NCI-H2171 treated with DMSO at 0.1 percent for 48 hours (cell line): ENCODE data around the gene KRT81.

Experiments used
- DNase-seq: peaks from one replicate; lab custom pipeline; 2025; lab: John Stamatoyannopoulos, UW

Gene KRT81

DNA sequence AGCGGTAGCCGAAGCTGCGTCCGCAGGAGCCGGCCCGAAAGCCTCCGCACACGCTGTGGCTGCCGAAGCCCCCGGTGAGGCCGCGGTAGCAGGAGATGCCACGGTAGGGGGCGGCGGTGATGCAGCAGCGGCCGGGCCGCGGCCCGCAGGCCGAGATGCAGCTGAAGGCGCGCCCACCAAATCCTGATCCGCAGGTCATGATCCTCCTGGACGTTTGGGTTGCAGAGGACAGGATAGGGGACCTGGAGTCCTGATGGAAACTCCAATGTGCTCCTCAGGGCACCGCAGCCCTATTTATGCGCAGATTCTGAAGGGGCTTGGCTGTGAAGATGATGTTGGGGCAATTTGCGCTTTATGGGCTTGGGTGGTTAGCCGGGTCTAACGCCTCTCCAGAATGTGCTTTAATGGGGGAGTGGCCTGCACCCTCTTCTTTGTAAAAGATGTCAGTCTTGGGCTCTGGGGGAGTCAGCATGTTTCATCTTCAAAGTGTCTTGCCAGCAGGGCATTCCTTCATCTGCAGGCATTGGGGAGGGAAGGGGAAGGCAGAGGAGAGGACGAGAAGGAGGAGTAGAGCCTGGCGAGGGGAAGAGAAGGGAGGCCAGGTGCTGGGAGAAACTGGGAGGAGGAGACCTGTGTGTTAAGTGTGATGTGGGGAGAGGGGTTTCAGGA, at the start of gene KRT81:
Gene KRT81 (minus strand): TSS at position 268 of the 669 bp plus-strand sequence. CDS start 69 bp downstream, at position 199.
- DNase-seq = peak; percentile 66

DNA sequence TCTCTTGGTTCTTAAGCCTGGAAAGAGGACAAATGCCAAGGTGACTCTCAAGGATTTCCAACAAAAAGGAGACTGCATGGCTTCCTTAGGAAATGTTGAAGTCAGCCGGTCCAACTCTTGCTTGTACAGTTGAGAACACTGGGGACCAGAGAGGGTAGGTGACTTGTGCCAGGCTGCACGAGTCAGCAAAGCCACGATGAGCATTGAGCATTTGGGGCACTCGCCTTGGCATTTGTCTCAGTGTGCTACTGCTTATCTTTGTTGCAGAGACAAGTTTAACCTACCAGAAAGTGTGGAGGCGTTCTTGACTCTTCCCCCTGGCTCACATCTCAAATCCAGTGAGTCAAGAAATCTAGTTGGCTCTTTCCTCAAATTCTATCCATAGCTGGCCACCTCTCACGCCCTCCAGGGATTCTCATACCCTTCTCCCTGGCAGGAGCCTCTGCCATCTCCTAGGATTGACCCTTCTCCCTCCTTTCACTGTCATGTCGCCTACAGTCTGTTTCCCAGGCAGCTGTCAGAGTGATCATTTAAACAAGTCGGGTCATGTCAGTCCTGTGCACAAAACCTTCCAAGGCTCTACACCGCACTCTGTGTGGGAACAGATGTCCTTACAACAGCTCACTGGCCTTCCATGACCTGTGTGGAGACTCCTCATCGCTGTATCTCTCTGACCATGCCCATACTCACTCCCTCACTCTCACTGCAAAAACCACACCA, 47.1 kb upstream of the KRT81 start:
- DNase-seq = peak; percentile 85

DNA sequence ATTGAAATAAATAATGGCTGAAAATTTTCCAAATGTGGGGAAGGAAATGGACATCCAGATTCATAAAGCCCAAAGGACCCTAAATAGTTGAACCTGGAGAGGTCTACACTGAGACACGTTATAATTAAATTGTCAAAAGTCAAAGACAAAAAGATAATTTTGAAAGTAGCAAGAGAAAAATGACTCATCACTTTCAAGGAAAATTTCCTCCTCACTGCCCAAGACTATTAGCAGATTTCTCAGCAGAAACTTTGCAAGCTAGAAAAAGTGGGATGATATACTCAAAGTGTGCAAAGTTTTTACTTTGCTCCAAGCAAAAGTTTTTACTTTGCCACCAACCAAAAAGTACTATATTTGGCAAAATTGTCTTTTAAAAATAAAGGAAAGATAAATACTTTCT, 45.7 kb upstream of the KRT81 start:
- no peak for DNase-seq

- no peak for DNase-seq
These were observed 45.3 kb upstream of the KRT81 start for GRCh38 chr12:52336641-52337040.

DNA sequence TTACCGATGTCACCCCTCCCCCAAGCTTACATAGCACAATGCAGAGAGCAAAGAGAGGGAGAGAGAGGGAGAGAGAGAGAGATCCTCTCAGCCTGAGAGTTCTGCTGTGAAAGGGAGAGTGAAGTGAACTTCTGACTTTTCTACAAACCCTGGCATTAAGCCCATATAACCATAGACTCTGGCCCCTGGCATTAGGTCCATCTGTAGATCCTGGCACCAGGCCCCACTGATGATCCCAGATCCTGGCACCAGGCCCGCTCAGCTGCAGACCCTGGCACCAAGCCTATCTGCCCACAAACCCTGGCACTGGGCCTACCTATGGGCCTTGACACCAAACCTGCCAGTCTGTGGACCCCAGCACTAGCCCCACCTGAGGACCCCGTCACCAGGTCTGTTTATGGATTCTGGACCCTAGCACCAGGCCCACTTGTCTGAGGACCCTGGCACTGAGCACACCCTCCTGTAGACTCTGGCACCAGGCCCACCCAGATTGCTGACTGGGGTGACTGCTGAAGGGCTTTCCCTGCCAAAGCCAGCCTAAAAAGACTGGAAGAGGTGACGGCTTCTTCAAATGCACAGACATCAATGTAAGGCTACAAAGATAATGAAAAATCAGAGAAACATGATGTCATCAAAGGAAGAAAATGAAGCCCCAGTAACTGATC, 44.4 kb upstream of the KRT81 start:
- peak; percentile 40 for DNase-seq

- DNase-seq = no peak
These were observed 42.9 kb upstream of the KRT81 start for GRCh38 chr12:52334185-52334584.

GRCh38 chr12:52333321-52333720, 42.0 kb upstream of the KRT81 start:
- no peak for DNase-seq

- DNase-seq = no peak
These were observed 41.0 kb upstream of the KRT81 start for GRCh38 chr12:52332381-52332780.

DNA sequence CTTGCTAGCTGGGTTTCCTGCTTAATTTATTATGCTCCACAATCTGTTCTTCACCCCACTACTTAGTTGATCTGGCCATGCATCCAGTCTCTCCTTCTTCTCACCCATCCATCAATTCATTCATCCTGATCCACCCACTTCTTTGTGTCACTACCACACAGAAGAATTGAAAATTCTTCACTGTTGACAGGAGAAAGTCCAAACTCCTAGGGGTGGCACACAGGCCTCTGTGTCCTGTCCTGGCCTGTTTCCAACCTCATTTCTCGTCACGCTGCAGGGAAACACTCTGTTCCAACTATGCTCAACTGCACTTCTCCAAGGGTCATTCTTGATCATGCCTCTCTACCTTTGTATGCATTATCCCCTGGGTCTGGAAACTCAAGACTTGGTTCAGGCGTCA, 40.5 kb upstream of the KRT81 start:
- DNase-seq = no peak

DNA sequence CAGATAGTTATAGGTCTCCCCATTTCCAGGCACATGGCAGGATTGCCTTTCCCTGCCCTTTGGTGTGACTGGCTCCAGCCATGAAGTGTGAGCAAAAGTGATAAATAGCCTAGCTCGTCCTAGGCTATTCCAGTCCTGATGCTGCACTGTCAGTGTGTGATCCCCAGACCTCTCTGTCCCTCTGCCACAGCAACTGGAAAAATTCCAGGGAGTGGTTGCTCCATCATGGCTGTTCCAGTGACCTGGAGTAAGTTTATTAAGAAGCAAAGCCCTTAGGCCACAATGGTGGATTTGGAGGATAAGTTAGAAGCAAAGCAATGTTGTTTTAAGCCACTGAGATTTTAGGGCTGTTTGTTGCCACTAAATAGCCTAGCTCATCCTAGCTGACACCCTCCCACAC, 39.7 kb upstream of the KRT81 start:
- no peak for DNase-seq

GRCh38 chr12:52327830-52328500, 36.6 kb upstream of the KRT81 start:
- DNase-seq = no peak

DNA sequence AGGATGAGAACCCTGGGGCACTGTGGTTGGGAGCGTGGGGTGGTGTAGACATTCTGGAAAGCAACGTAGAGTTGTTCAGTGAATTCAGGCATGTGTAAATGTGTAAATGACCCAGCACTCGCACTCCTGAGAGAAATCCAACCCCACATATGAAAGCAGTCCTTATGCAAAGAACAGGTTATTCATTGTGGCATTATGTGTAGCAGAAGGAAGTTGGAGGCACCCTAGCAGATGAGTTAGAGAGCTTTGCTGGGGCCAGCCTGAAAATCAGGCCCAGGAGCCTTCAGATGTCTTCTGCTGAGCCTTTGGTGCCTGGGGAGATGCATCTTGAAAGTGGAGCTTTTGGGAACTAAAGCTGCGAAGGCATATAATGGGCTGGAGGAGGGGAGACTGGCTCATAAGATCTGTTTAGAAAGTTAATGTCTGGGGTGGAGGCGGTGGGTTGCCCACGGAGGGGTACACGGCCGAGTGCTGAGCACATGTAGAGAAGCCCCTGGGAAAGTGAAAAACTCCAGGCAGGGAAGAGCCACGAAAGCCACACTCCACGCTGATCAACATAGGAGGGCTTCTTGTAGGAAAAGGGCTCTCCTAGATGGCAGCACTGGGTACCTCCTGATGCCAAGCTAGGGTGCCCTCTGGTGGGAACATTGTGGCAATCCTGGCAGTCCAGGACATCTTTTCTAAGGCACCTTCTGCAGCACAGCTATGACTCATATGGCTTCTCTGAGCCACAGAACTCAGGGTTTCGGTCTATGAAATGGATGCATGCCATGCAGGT, 35.9 kb upstream of the KRT81 start:
- DNase-seq = peak; percentile 92

DNA sequence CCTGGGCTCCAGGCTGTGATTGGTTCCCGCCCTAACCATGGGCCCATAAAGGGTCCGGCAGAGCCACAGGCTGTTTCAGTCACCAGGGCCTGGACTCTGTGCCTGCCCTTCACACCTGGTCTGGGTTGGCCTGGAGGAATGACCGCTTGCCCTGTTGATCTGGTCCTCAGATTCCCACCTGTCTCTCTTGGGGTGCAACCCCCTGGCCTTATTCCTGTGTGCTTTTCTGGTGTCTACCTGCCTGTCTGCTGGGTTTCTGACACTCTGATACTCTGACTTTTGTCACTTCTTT, 32.8 kb upstream of the KRT81 start:
- DNase-seq = no peak

DNA sequence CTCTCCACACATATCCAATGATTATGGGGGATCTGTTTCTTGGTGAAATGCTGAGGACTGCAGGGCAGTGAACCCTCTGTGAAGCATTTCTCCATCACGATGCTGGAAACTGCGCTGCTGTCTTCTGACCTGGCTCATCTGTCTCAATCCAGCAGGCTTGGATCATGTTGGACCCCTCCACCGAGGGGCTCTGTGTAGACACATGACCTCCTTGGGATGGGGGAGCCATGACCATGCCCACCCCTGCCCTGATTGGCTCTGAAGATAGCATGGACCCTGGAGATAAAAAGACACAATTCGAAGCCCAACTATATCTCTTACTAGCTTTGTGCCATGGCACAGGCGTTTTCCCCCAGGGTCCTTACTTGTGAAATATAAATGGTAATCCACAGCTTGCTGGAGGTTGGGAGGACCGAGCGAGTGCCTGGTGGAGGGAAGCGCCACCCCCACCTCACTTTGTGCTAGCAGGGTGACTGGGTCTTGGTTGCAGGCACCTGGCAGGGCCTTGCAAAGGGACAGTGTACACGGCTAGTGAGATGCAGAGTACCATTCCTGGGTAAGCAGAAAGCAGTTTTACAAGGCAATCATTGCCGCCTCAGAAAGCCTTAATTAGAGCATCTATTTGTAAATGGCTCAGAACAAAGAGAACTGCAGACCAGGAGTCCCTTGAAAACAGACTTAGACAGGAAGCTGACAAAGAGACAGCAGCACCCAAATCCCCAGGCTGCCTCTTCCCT, 32.2 kb upstream of the KRT81 start:
- no peak for DNase-seq

DNA sequence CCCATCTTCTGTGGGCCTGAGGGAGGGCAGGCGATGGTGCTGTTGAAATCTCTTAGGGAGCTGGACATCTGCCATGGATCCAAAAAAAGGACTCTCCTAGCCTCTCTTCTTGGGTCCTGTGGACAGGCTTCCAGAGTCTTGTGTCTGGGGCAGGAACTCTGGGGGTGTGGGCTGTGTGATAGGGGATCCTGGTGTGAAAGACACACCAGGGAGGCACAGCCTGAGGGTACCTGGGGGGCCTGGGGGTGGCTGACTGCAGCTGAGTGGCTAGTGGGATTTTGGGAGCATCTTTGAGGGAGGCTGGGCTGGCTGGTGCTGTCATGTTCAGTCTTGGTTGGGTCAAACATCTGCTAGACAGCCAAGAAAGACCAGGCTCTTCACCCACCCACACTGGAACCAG, 31.7 kb upstream of the KRT81 start:
- no peak for DNase-seq

DNA sequence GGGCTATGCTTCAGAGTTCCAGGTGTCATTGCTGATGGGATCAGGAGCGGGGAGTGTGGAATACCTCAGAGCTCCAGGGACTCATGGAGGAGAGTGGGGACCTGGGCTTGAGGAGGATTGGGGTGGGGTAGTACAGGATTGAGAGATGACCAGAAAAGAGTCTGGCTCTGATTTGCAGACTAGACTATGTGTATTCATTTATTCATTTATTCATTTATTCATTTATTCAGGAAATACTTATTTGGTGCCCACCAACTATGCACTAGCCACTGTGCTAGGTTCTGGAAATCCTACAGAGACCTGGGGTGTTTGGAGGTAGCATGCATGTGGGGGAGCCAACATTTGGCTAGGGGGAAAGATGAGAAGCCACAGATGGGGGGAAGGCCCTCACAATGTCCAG, 30.7 kb upstream of the KRT81 start:
- no peak for DNase-seq

DNA sequence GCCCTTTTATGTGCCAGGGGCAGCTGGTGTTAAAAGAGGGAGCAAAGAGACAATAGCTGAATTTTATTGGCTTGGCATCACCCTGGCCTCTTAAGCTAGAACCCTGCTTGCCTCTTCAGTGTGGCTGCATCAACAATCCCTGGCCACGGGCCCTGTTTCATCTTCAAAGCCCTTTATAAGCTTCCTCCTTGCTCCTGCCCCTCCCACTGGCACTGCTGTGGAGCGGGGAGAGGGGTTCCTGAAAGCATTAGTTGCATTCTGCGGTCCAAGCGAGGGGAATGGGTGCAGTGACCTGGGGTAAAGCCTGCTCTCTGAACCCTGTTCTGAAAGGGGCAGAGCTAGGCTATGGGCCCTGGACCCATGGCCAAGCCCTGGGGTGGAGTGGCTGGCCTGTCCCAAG, 30.1 kb upstream of the KRT81 start:
- no peak for DNase-seq

DNA sequence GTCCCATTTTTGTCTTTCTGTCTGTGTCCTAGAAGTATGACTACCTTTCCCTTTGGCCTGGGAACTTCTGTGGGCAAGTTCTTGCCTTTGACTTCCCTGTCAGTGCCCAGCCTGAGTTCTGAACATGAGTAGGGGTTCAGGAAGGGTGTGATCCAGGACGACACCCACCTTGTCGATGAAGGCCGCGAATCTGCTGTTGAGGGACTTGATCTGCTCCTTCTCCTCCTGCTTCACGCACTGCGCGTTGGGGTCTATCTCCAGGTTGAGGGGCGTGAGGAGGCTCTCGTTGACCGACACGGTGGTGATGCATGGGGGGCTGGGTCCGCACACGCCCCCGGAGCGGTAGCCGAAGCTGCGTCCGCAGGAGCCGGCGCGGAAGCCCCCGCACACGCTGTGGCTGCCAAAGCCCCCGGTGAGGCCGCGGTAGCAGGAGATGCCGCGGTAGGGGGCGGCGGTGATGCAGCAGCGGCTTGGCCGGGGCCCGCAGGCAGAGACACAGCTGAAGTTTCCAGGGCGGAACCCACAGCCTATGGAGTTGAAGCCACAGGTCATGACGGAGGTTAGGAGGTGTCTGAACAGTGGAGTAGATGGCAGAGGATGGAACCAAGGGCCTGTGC, 29.6 kb upstream of the KRT81 start, which contains the start of gene KRT83:
Gene KRT83 (minus strand): TSS at position 615 of the 617 bp plus-strand sequence. CDS start 63 bp downstream, at position 552.
- no peak for DNase-seq

DNA sequence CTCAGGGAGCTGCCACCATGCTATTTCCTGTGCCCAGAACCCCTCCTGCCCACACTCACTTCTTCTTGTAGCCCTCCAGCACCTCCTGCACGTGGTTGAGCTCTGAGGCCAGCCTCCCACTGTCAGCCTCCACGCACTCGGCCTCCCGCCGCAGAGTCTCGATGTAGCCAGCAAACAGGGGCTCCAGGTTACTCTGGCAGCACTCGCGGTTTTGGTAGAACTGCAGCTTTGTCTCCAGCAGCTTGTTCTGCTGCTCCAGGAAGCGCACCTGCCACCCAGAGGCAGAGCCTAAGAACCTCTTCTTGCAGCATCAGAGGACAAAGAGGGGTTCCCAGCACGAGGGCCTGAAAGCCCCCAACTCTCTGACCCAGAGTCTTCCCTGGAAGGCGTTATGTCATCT, 27.8 kb upstream of the KRT81 start:
- DNase-seq = no peak

- no peak for DNase-seq
These were observed 27.1 kb upstream of the KRT81 start for GRCh38 chr12:52318241-52318990.
